Transverse colon (tissue), 4 donors: ENCODE data around the gene UBE4B.

Experiments used
- CTCF ChIP-seq, 5 experiments: fragments of 200-600 bp in 3 of 5; fragments of 450-650 bp in 2 of 5; sonication (generic) in 3 of 5; IDR thresholded peaks; 1 replicate in 2 of 5; 2 replicates in 3 of 5; pipeline ENCODE4 v1.5.1; 2016 to 2017; ENCODE audit warnings: antibody characterized with exemption in 5 of 5, inconsistent platforms in 3 of 5, mild to moderate bottlenecking in 2 of 5, moderate library complexity in 1 of 5
- EP300 ChIP-seq: sonication (generic); formaldehyde crosslinking; IDR thresholded peaks from one replicate; pipeline ENCODE4 v1.6.1; 2017; ENCODE audit warnings: antibody characterized with exemption, low read depth
- POLR2A ChIP-seq: fragments of 450-650 bp; IDR thresholded peaks from one replicate; pipeline ENCODE4 v1.6.1; 2016; ENCODE audit warnings: antibody characterized with exemption, mild to moderate bottlenecking, moderate library complexity
- POLR2AphosphoS5 ChIP-seq, 3 donors: sonication (generic); formaldehyde crosslinking; IDR thresholded peaks; one replicate each; pipeline ENCODE4 v1.6.1; 2016; ENCODE audit warnings: antibody characterized with exemption in 3 of 3

DNA sequence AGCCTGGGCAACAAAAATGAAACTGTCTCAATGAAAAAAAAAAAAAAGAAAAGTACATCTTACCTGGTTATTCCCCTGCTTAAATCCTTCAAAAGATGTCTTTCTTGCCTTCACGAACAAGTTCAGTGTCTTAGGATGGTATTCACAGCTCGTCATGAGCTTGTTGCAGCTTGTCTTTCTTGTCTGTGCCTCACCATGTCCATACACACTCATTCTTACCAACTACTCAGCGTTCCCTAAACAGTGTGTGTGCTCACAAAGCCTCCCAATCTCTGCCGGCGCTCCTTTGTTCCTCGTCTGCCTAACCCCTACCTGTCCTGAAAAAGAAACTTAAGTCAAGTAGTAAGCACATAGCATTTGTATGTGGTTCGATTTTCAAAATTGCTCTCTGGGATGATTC lies 31.1 kb downstream of the UBE4B start:
- no peak for TF ChIP-seq EP300
- TF ChIP-seq CTCF (IDR thresholded peaks at IDR 0.05): no peak
- TF ChIP-seq POLR2AphosphoS5 (IDR thresholded peaks at IDR 0.05): no peak
- no peak for TF ChIP-seq POLR2A
